Measurements from ENCODE around the gene RNASE7. TPM values are rescaled to one million over a fixed set of nuclear protein-coding genes. Genes with fewer than 3 reads are reported as not detected.
A peak's percentile ranks its signal among the peaks of the same experiment; 100 is the strongest.
"Not testable (repeated sequence)": the region's sequence is repeated elsewhere in the genome, so short reads cannot be mapped to it uniquely, and the experiment has no call there.

The RNASE7 gene
- total RNA-seq, 2 experiments from 2014 or later, result not detected

- intact Hi-C loops (cut with micrococcal nuclease), result no loop called here
- DNase-seq, result no peak
- H3K27ac Mint-ChIP-seq, result no peak overlapping the region
- no peaks in the 10 kb centered on the region for H3K36me3 Mint-ChIP-seq (ENCODE audit: low read depth)
- no peak overlapping the region for H3K4me3 Mint-ChIP-seq
- H3K27me3 Mint-ChIP-seq (ENCODE audit: low read depth), result peaks cover 2% of the 10 kb centered on the region
- H3K9me3 Mint-ChIP-seq, result no peaks in the 10 kb centered on the region
- CTCF ChIA-PET, result interaction anchor here (1.4 kb wide), 1 partner anchor 67 kb away, joined by 3 read pairs; no protein-coding TSS in a partner anchor
- H3K4me1 Mint-ChIP-seq (ENCODE audit: low read depth), result no peaks in the 10 kb centered on the region
Measured at GRCh38 chr14:21037156-21037555, 5.0 kb upstream of the RNASE7 start.

GRCh38 chr14:21038441-21039422 is 3.4 kb upstream of the RNASE7 start:
- intact Hi-C loops (cut with micrococcal nuclease), result no loop called here
- no peak overlapping the region for H3K27ac Mint-ChIP-seq

GRCh38 chr14:21039585-21040369 is 2.4 kb upstream of the RNASE7 start:
- CTCF ChIA-PET, result interaction anchor here (0.6 to 7.2 kb wide), 15 partner anchors 17 to 69 kb away, joined by 3 to 147 read pairs (median 4); partner anchors contain the start of gene SLC39A2
- intact Hi-C loops (cut with micrococcal nuclease), result loop anchor here (1.0 kb wide), 3 partner anchors 25 to 182 kb away; no protein-coding TSS in a partner anchor
- H3K4me1 Mint-ChIP-seq (ENCODE audit: low read depth), result peaks cover 7% of the 10 kb centered on the region
- H3K27me3 Mint-ChIP-seq (ENCODE audit: low read depth), result peaks cover 9% of the 10 kb centered on the region
- H3K36me3 Mint-ChIP-seq (ENCODE audit: low read depth), result no peaks in the 10 kb centered on the region
- H3K9me3 Mint-ChIP-seq, result no peaks in the 10 kb centered on the region
- no peak overlapping the region for H3K27ac Mint-ChIP-seq
- peak; percentile 27 for DNase-seq
- no peak overlapping the region for H3K4me3 Mint-ChIP-seq

More at GRCh38 chr14:21038441-21039422, 3.4 kb upstream of the RNASE7 start:
- Mint-ChIP-seq H3K4me3 (no peak overlapping the region), H3K27me3 (ENCODE audit: low read depth) (peaks cover 7% of the 10 kb centered on the region), H3K4me1 (ENCODE audit: low read depth) (no peaks in the 10 kb centered on the region), H3K9me3 (no peaks in the 10 kb centered on the region), H3K36me3 (ENCODE audit: low read depth) (no peaks in the 10 kb centered on the region)
- DNase-seq, result no peak
- CTCF ChIA-PET, result interaction anchor here (0.8 to 7.2 kb wide), 4 partner anchors 25 to 67 kb away, joined by 3 to 147 read pairs (median 11); partner anchors contain the start of gene SLC39A2

- no peaks in the 10 kb centered on the region for H3K9me3 Mint-ChIP-seq
- H3K4me1 Mint-ChIP-seq (ENCODE audit: low read depth), result peaks cover 8% of the 10 kb centered on the region
- no peak for DNase-seq
- no peak overlapping the region for H3K27ac Mint-ChIP-seq
- CTCF ChIA-PET, result interaction anchor here (0.6 to 7.2 kb wide), 15 partner anchors 17 to 394 kb away, joined by 3 to 147 read pairs (median 4); partner anchors contain the start of gene SLC39A2
- H3K4me3 Mint-ChIP-seq, result no peak overlapping the region
- H3K27me3 Mint-ChIP-seq (ENCODE audit: low read depth), result peaks cover 9% of the 10 kb centered on the region
- intact Hi-C loops (cut with micrococcal nuclease), result loop anchor here (1.0 kb wide), 3 partner anchors 26 to 183 kb away; no protein-coding TSS in a partner anchor
- H3K36me3 Mint-ChIP-seq (ENCODE audit: low read depth), result no peaks in the 10 kb centered on the region
Measured at GRCh38 chr14:21040370-21040925, 1.7 kb upstream of the RNASE7 start.

GRCh38 chr14:21040941-21041340 is 1.2 kb upstream of the RNASE7 start:
- CTCF ChIA-PET, result interaction anchor here (0.6 to 7.2 kb wide), 10 partner anchors 23 to 395 kb away, joined by 3 to 147 read pairs (median 4); no protein-coding TSS in a partner anchor
- H3K27ac Mint-ChIP-seq; H3K36me3 Mint-ChIP-seq (ENCODE audit: low read depth); H3K27me3 Mint-ChIP-seq (ENCODE audit: low read depth); H3K4me3 Mint-ChIP-seq; DNase-seq; H3K4me1 Mint-ChIP-seq (ENCODE audit: low read depth); H3K9me3 Mint-ChIP-seq: not testable (repeated sequence)
- intact Hi-C loops (cut with micrococcal nuclease), result loop anchor here (1.0 kb wide), 3 partner anchors 27 to 184 kb away; no protein-coding TSS in a partner anchor

- intact Hi-C loops (cut with micrococcal nuclease), result no loop called here
- no peak overlapping the region for H3K4me3 Mint-ChIP-seq
- H3K9me3 Mint-ChIP-seq, result no peaks in the 10 kb centered on the region
- no peak for DNase-seq
- H3K4me1 Mint-ChIP-seq (ENCODE audit: low read depth), result peaks cover 8% of the 10 kb centered on the region
- CTCF ChIA-PET, result interaction anchor here (1.3 to 7.2 kb wide), 3 partner anchors 25 to 53 kb away, joined by 4 to 147 read pairs (median 4); no protein-coding TSS in a partner anchor
- H3K36me3 Mint-ChIP-seq (ENCODE audit: low read depth), result no peaks in the 10 kb centered on the region
- H3K27me3 Mint-ChIP-seq (ENCODE audit: low read depth), result peaks cover 9% of the 10 kb centered on the region
- H3K27ac Mint-ChIP-seq, result no peak overlapping the region
Measured at GRCh38 chr14:21042918-21043317, 756 bp downstream of the RNASE7 start.

GRCh38 chr14:21043387-21043973 is 1.3 kb downstream of the RNASE7 start:
- Mint-ChIP-seq H3K4me1 (ENCODE audit: low read depth) (peaks cover 8% of the 10 kb centered on the region), H3K27me3 (ENCODE audit: low read depth) (peaks cover 9% of the 10 kb centered on the region), H3K36me3 (ENCODE audit: low read depth) (no peaks in the 10 kb centered on the region), H3K27ac (no peak overlapping the region), H3K4me3 (no peak overlapping the region), H3K9me3 (no peaks in the 10 kb centered on the region)
- CTCF ChIA-PET, result interaction anchor here (0.9 to 7.2 kb wide), 5 partner anchors 25 to 72 kb away, joined by 3 to 147 read pairs (median 4); no protein-coding TSS in a partner anchor
- DNase-seq, result no peak
- intact Hi-C loops (cut with micrococcal nuclease), result no loop called here

GRCh38 chr14:21043974-21044618 is 1.9 kb downstream of the RNASE7 start:
- peaks cover 9% of the 10 kb centered on the region for H3K27me3 Mint-ChIP-seq (ENCODE audit: low read depth)
- H3K4me1 Mint-ChIP-seq (ENCODE audit: low read depth), result peaks cover 8% of the 10 kb centered on the region
- H3K4me3 Mint-ChIP-seq, result no peak overlapping the region
- intact Hi-C loops (cut with micrococcal nuclease), result no loop called here
- H3K36me3 Mint-ChIP-seq (ENCODE audit: low read depth), result no peaks in the 10 kb centered on the region
- CTCF ChIA-PET, result interaction anchor here (0.8 to 7.2 kb wide), 7 partner anchors 12 to 73 kb away, joined by 3 to 147 read pairs (median 3); no protein-coding TSS in a partner anchor
- no peaks in the 10 kb centered on the region for H3K9me3 Mint-ChIP-seq
- no peak overlapping the region for H3K27ac Mint-ChIP-seq
- no peak for DNase-seq

- H3K27ac Mint-ChIP-seq, result no peak overlapping the region
- no peaks in the 10 kb centered on the region for H3K36me3 Mint-ChIP-seq (ENCODE audit: low read depth)
- H3K27me3 Mint-ChIP-seq (ENCODE audit: low read depth), result peaks cover 5% of the 10 kb centered on the region
- CTCF ChIA-PET, result interaction anchor here (0.8 to 2.6 kb wide), 10 partner anchors 15 to 89 kb away, joined by 3 to 16 read pairs (median 4); no protein-coding TSS in a partner anchor
- no peaks in the 10 kb centered on the region for H3K9me3 Mint-ChIP-seq
- no peak for DNase-seq
- no peak overlapping the region for H3K4me3 Mint-ChIP-seq
- intact Hi-C loops (cut with micrococcal nuclease), result no loop called here
- H3K4me1 Mint-ChIP-seq (ENCODE audit: low read depth), result peaks cover 8% of the 10 kb centered on the region
Measured at GRCh38 chr14:21047378-21047781, 5.2 kb downstream of the RNASE7 start.

- Mint-ChIP-seq H3K9me3 (no peaks in the 10 kb centered on the region), H3K4me3 (no peak overlapping the region), H3K36me3 (ENCODE audit: low read depth) (no peaks in the 10 kb centered on the region), H3K27ac (no peak overlapping the region), H3K27me3 (ENCODE audit: low read depth) (peaks cover 2% of the 10 kb centered on the region), H3K4me1 (ENCODE audit: low read depth) (peaks cover 8% of the 10 kb centered on the region)
- intact Hi-C loops (cut with micrococcal nuclease), result no loop called here
- DNase-seq, result no peak
- CTCF ChIA-PET, result interaction anchor here (0.9 to 2.6 kb wide), 5 partner anchors 12 to 44 kb away, joined by 3 to 16 read pairs (median 7); no protein-coding TSS in a partner anchor
Measured at GRCh38 chr14:21048638-21049037, 6.5 kb downstream of the RNASE7 start.

- H3K36me3 Mint-ChIP-seq (ENCODE audit: low read depth), result no peaks in the 10 kb centered on the region
- intact Hi-C loops (cut with micrococcal nuclease), result no loop called here
- H3K27me3 Mint-ChIP-seq (ENCODE audit: low read depth), result no peaks in the 10 kb centered on the region
- no peaks in the 10 kb centered on the region for H3K9me3 Mint-ChIP-seq
- CTCF ChIA-PET, result interaction anchor here (1.3 to 2.6 kb wide), 3 partner anchors 22 to 55 kb away, joined by 3 to 16 read pairs (median 4); no protein-coding TSS in a partner anchor
- no peak overlapping the region for H3K27ac Mint-ChIP-seq
- H3K4me1 Mint-ChIP-seq (ENCODE audit: low read depth), result peaks cover 6% of the 10 kb centered on the region
- H3K4me3 Mint-ChIP-seq, result no peak overlapping the region
- DNase-seq, result no peak
Measured at GRCh38 chr14:21049271-21049673, 7.1 kb downstream of the RNASE7 start.

Data from activated naive CD4-positive, alpha-beta T cell treated with anti-CD3 and anti-CD28 coated beads for 36 hours (primary cell).